Stromal cell of bone marrow (primary cell): ENCODE data around the gene UNC50.

Source experiments
- DNase-seq: peaks from one replicate; pipeline ENCODE4 v3.0.0-alpha.2; 2012; ENCODE audit warnings: low read depth

The UNC50 gene, protein sequence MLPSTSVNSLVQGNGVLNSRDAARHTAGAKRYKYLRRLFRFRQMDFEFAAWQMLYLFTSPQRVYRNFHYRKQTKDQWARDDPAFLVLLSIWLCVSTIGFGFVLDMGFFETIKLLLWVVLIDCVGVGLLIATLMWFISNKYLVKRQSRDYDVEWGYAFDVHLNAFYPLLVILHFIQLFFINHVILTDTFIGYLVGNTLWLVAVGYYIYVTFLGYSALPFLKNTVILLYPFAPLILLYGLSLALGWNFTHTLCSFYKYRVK

GRCh38 chr2:98608116-98608961 is at the start of gene UNC50, which contains the start of gene COA5:
Gene UNC50 (plus strand): TSS chr2:98608589. CDS start chr2:98609760, 1,171 bp downstream.
Gene COA5 (minus strand): TSS chr2:98608512. CDS start chr2:98608405, 107 bp downstream.
- DNase-seq = peak; percentile 76

DNA sequence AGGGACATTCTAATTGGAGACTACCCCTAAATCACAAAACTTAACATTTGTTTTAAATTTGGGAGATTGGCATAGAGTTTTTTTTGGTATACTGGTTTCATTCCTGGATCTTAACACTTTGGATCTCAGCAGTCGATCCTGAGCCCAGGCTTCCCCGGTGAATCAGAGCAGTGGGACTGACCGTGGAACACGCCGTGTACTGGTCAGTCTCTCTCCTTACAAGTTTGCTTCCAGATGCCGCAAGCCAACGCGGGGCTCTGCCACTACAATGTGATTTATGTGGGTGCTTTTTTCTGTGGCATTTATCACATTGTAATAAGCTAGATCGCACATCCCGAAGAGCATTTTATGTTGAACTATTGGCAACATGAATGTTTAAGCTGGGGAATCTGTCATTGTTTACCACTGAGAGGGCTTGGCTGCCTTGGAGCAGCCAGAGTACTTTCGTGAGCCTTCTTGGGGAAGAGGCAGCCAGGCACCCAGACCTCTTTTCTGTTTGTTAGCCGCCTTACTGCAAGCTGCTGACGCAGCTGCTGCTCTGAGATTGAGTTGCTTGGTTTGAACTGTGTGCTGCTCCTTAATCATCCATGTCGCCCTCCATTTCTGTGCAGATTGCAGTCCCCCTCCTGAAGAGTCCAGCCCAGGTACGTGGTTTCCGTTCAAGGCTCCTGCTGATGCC is 49.4 kb upstream of the UNC50 start:
- DNase-seq = no peak

DNA sequence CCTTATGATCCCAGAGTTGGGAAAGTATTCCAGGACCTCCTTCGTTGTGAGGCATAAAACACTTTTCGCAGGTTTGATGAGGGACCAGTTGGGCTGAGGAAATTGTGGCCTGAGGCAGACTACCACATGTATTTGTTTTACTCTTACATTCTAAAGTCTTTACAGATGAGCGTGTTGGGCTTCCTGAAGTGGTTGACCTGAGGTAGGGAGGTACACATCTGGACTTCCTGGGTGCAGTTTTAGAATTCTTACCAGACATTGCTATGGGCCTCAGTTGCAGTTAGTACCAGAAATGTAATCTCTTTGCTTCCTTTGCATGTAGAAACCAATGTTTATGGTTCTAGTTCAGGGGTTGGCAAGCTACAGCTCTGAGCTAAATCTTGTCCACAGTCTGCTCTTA is 48.8 kb upstream of the UNC50 start:
- no peak for DNase-seq

- DNase-seq = peak; percentile 69
Measured at GRCh38 chr2:98560256-98560771, 48.1 kb upstream of the UNC50 start.

- DNase-seq = no peak
Measured at GRCh38 chr2:98561018-98561417, 47.4 kb upstream of the UNC50 start.

DNA sequence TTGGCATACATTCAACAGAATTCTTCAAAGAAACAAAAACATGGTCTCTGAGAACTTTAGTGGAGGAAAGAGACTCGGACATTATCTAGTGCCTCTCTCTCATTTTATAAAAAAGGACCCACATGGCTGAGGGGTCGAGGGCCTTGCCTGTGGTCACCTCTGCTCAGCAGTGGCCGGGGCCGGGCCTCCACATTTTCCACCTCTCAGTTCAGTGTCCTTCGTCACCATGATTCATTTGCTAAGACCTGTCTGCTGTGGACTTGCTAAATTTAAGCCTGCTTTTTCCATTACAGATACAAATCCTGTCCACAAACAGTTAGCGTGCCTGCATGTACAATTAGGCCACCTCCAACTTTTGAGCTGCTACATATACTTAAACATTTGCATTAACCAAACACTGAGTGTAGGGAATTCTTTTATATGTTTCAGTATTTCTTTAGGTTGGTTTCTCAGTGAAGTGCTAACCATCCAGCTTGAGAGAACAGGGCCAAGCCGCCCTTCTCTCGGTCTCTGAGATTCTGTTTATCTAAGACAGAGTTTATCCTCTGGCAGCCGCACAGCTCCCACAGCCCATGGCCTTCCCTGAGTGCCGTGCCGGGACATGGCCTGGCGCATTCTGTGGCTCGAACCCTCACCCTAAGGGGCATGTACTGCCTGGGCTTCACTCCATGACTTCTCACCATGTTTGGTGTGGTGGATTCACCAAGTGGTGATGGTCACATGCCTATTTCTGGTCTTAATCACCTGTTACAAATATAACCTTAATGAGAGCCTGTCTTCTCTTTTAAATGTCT is 46.3 kb upstream of the UNC50 start:
- no peak for DNase-seq

DNA sequence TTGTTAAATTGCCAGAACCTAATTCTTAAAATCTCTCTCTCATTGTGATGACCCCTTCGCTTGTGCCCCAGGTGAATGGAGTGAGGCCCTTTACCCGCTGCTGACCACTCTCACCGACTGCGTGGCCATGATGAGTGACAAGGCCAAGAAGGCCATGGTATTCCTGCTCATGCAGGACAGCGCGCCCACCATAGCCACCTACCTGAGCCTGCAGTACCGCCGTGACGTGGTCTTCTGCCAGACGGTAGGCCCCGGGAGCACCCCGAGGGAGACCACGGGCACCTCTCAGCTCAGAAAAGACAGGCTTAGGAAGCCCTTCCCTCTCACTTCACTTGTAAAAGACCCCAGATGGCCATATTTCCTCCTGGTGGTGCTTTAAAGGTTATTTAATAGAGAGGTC is 45.0 kb upstream of the UNC50 start:
- no peak for DNase-seq

DNA sequence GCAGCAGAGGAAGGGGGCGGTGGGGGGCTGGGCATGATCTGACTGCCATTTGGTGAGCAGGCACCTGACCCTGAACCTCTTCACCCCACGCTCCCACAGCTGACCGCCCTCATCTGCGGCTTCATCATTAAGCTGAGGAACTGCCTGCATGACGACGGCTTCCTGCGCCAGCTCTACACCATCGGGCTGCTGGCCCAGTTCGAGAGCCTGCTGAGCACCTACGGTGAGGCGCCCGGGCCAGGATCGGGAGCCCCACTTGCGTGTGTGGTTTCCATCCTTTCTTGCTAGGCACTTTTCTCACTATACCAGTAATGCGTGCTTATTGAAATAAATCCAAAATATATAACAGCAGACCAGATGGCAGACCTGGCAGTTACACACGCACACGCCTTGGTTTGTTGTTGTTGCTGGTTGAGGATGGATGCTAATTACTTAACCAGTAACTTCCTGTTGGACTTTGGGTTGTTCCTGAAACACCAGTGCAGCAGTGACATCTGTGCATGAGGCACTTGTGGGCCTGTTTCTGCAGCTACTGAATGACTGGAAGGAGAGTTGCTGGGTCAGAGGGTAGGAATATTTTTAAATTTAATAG is 43.8 kb upstream of the UNC50 start:
- DNase-seq = no peak

GRCh38 chr2:98565286-98565860 is 43.0 kb upstream of the UNC50 start:
- no peak for DNase-seq

- DNase-seq = no peak
Measured at GRCh38 chr2:98565941-98566340, 42.4 kb upstream of the UNC50 start.

DNA sequence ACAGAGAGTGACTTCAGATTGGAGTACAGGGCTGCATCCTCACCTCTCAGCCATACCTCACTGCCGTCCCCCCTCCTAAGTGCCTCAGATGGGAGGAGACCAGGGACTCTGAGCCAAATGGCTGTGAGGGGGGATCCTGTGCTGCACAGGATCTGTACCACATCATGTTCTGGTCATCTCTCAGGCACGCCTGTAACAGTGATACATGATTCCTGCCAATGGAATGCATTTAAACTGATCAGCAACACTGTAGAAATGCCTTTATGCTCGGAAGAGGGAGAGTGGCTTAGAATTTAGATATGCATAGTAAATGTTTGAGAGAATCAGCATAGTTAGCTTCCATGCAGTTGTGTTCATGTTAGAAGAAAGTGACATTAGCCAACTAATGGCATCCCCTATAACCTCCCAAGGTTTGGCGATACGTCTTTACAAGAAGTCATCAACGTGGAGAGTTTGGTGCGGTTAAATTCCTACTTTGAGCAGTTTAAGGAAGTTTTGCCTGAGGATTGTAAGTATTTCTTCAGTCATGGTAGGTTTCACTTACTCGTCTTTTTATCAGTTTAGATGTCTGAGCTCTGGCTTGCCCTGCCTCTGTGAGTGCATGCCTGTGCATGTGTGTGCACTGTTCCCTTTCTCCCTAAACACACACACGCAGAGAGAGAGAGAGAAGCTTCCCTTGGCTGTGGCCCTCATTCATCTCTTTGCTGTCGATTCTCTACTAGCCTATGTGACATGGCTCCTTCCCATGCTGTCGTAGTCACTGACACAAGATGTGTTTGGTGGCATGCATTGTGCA is 40.0 kb upstream of the UNC50 start:
- DNase-seq = no peak

DNA sequence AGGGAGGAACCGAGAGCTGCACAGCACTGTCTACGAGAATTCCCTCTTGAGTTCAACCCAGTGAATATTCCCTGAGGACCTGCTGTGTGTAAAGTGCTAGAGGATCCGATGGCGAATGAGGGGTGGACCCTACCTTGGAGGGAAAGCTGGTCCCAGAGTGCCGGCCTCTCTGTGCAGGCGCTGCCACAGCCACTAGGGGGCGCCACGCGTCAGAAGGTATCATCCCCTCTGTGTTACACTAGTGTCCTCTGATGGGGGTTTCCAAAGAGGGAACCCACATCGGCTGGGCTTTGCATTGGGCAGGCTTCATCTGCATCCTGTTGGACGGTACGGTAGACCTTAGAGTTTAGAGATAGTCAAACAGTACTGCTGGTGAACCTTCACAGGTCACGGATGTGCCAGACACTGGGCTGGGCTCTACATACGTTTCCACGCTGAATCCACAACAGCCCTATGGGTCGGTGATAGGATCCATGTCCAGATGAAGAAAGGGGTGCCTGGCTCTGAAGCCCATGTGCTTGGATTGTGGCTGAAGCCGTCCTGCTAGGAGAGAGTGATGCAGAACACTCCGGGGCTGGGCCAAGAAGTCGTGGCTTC is 39.1 kb upstream of the UNC50 start:
- DNase-seq = no peak

GRCh38 chr2:98569915-98570314 is 38.5 kb upstream of the UNC50 start:
- DNase-seq = no peak

- DNase-seq = no peak
Measured at GRCh38 chr2:98570356-98570755, 38.0 kb upstream of the UNC50 start.

DNA sequence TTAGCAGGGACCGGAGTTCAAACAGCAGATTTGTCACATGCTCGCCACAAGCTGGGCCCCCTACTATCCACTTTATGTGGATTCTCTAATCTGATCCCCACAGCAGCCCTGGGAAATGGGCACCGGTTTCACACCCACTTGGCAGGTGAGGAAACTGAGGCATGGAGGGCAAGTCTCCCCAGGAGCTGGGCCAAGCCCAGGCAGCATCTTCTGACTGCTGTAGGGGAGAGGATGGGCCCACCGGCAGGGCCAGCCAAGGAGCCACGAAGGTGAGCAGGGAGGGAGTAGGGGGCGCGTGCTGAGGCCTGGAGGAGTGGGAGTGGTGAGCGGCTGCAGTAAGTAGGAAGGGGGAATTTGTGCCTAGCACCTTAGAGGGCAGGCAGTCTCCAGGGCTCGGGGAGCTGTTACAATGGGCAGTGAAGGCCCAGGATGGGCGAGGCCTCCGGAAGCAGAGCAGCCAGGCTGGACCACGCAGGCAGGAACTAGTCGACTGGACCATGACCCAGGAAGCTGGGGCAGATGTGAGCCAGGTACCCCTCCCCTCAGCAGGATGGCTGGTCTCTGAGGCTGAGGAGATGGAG is 37.2 kb upstream of the UNC50 start:
- DNase-seq = no peak

DNA sequence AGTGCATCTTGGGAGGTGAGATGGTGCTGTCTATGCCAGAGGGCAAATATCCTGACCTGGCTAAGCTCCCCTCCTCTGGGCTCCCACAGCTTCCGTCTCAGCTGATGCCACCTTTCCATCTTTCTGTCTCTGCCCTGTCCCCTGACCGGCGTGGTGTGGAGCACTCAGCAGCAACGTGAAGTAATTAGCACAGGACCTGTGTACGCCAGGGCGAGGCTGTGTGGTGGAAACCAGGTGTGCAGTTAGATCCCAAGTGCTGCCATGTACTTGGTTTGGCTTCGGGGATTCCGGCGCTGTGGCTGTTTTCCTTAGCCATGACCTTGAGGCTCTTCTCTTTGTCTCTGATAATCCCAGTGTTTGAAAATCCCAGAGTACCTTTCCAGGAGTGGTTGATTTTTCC is 36.6 kb upstream of the UNC50 start:
- no peak for DNase-seq

GRCh38 chr2:98572211-98572610 is 36.2 kb upstream of the UNC50 start:
- DNase-seq = no peak

DNA sequence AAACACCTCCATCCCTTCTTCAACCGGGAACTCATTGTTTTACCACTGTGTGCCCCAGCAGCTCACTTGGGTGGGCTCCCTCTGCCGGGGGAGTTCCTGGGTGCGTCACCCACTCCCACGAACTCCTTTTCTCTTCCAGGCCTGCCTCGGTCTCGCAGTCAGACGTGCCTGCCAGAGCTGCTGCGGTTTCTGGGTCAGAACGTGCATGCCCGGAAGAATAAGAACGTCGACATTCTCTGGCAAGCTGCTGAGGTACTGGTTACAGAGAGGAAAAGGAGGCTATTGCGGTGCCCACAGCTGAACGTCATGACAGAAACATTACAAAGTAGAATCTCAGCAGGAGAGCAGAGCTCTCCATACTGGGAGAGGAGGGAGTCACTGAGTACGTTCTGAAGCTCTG is 35.7 kb upstream of the UNC50 start:
- no peak for DNase-seq

DNA sequence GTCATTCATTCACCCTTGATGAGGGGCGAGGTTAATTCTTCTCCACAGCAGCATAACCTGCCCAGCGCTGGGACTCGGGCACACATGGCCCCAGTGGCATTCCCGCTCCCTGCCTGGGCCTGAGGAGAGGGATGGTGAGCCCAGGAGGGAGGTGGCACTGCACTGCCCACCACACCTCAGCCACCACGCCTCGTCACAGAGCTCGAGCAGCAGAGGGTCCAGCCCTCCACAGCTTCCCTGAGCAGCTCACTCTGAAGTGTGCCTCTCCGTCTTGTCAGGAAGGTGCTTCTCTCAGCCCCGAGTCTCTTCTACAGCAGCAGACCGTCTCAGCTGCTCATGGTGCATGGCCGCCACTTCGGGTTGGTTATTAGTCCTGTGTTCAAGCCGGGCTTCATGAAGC is 35.0 kb upstream of the UNC50 start:
- DNase-seq = no peak
